H9 (cell line): Measurements from ENCODE around the gene DNAH1. TPM values are rescaled to one million over a fixed set of nuclear protein-coding genes. Genes with fewer than 3 reads are reported as not detected.
A peak's percentile ranks its signal among the peaks of the same experiment; 100 is the strongest.

ENCODE experiments used
- DNase-seq: peaks from one replicate; pipeline ENCODE4 v3.0.0-alpha.2; 2017
- H2AFZ ChIP-seq: one replicate; pipeline ENCODE4 v1.6.1; 2013; ENCODE audit warnings: mild to moderate bottlenecking, low read length, control low read depth, moderate library complexity
- H2AK5ac ChIP-seq: 2 replicates; pipeline ENCODE4 v1.6.1; 2013; ENCODE audit warnings: low read length, control low read depth, mixed read lengths; ENCODE audit not compliant: insufficient read length
- H2BK120ac ChIP-seq: one replicate; pipeline ENCODE4 v1.6.1; 2013; ENCODE audit warnings: low read depth, mild to moderate bottlenecking, low read length, control low read depth, inconsistent platforms; ENCODE audit not compliant: poor library complexity, severe bottlenecking
- H2BK12ac ChIP-seq: 2 replicates; pipeline ENCODE4 v1.6.1; 2013; ENCODE audit warnings: low read length, control low read depth, mixed read lengths, low read depth; ENCODE audit not compliant: insufficient read length
- H2BK15ac ChIP-seq: 2 replicates; pipeline ENCODE4 v1.6.1; 2013; ENCODE audit warnings: low read depth, low read length, control low read depth
- H2BK20ac ChIP-seq: one replicate; pipeline ENCODE4 v1.6.1; 2013; ENCODE audit warnings: low read depth, mild to moderate bottlenecking, low read length, control low read depth, inconsistent platforms; ENCODE audit not compliant: poor library complexity, severe bottlenecking
- H2BK5ac ChIP-seq: 2 replicates; pipeline ENCODE4 v1.6.1; 2013; ENCODE audit warnings: low read length, control low read depth, mixed read lengths; ENCODE audit not compliant: insufficient read length
- H3K14ac ChIP-seq: 2 replicates; pipeline ENCODE4 v1.6.1; 2013; ENCODE audit warnings: low read length, control low read depth; ENCODE audit not compliant: insufficient read depth
- H3K18ac ChIP-seq: 2 replicates; pipeline ENCODE4 v1.6.1; 2013; ENCODE audit warnings: low read depth, mild to moderate bottlenecking, mixed read lengths, low read length, control low read depth; ENCODE audit not compliant: insufficient read length
- H3K23ac ChIP-seq: 2 replicates; pipeline ENCODE4 v1.6.1; 2013; ENCODE audit warnings: low read length, control low read depth, mixed read lengths, low read depth; ENCODE audit not compliant: insufficient read length
- H3K23me2 ChIP-seq: 2 replicates; pipeline ENCODE4 v1.6.1; 2013; ENCODE audit warnings: low read depth, mild to moderate bottlenecking, mixed read lengths, low read length, control low read depth; ENCODE audit not compliant: insufficient read length, poor library complexity, severe bottlenecking
- H3K27ac ChIP-seq: 2 replicates; pipeline ENCODE4 v1.5.1; 2013; ENCODE audit warnings: low read length, control low read depth, mixed read lengths, low read depth; ENCODE audit not compliant: insufficient read length
- H3K27me3 ChIP-seq: 2 replicates; pipeline ENCODE4 v1.6.1; 2013; ENCODE audit warnings: low read length, control low read depth, inconsistent platforms; ENCODE audit not compliant: insufficient read depth
- H3K4ac ChIP-seq: 2 replicates; pipeline ENCODE4 v1.6.1; 2013; ENCODE audit warnings: low read depth, mild to moderate bottlenecking, control low read depth, inconsistent platforms, low read length, moderate library complexity
- H3K4me1 ChIP-seq: 2 replicates; pipeline ENCODE4 v1.6.1; 2013; ENCODE audit warnings: low read length, control low read depth, inconsistent platforms; ENCODE audit not compliant: insufficient read depth
- H3K4me2 ChIP-seq: 2 replicates; pipeline ENCODE4 v1.6.1; 2013; ENCODE audit warnings: low read length, control low read depth, mixed read lengths; ENCODE audit not compliant: insufficient read length, insufficient read depth
- H3K56ac ChIP-seq: 2 replicates; pipeline ENCODE4 v1.6.1; 2013; ENCODE audit warnings: low read depth, mild to moderate bottlenecking, mixed read lengths, low read length, control low read depth; ENCODE audit not compliant: insufficient read length
- H3K79me1 ChIP-seq: 2 replicates; pipeline ENCODE4 v1.6.1; 2013; ENCODE audit warnings: low read depth, mild to moderate bottlenecking, moderate library complexity, low read length, control low read depth, inconsistent platforms; ENCODE audit not compliant: insufficient read depth, poor library complexity, severe bottlenecking
- H3K79me2 ChIP-seq: 2 replicates; pipeline ENCODE4 v1.6.1; 2013; ENCODE audit warnings: low read length, control low read depth, inconsistent platforms; ENCODE audit not compliant: insufficient read depth
- H3K9ac ChIP-seq: 2 replicates; pipeline ENCODE4 v1.6.1; 2013; ENCODE audit warnings: low read length, control low read depth, mixed read lengths; ENCODE audit not compliant: insufficient read length; ENCODE audit errors: extremely low read depth
- H3K9me3 ChIP-seq: one replicate; pipeline ENCODE4 v1.6.1; 2013; ENCODE audit warnings: low read depth, low read length, inconsistent platforms; ENCODE audit not compliant: control insufficient read depth
- H3T11ph ChIP-seq: one replicate; pipeline ENCODE4 v1.6.1; 2013; ENCODE audit warnings: mild to moderate bottlenecking, low read length, control low read depth, inconsistent platforms
- H4K20me1 ChIP-seq: one replicate; pipeline ENCODE4 v1.6.1; 2013; ENCODE audit not compliant: control insufficient read depth, insufficient read length, insufficient read depth
- H4K5ac ChIP-seq: 2 replicates; pipeline ENCODE4 v1.6.1; 2013; ENCODE audit warnings: low read depth, mild to moderate bottlenecking, mixed read lengths, low read length, control low read depth; ENCODE audit not compliant: insufficient read length
- H4K8ac ChIP-seq: replicated peaks from 2 replicates; pipeline ENCODE4 v1.6.1; 2013; ENCODE audit warnings: low read length, control low read depth, mixed read lengths, low read depth; ENCODE audit not compliant: insufficient read length
- H4K91ac ChIP-seq: 2 replicates; pipeline ENCODE4 v1.6.1; 2013; ENCODE audit warnings: low read depth, mild to moderate bottlenecking, moderate library complexity, mixed read lengths, low read length, control low read depth; ENCODE audit not compliant: insufficient read length
- H3K27ac Mint-ChIP-seq, 3 experiments: 2 replicates in 2 of 3; 3 replicates in 1 of 3; pipeline ENCODE4 v1.8.0; 2020 to 2021; ENCODE audit warnings: mixed read lengths in 3 of 3, mild to moderate bottlenecking in 1 of 3, moderate library complexity in 1 of 3
- H3K27me3 Mint-ChIP-seq: 2 replicates; pipeline ENCODE4 v1.8.0; 2021; ENCODE audit warnings: low read depth, mild to moderate bottlenecking, moderate library complexity, mixed read lengths
- H3K36me3 Mint-ChIP-seq, 3 experiments: 2 replicates in 2 of 3; 3 replicates in 1 of 3; pipeline ENCODE4 v1.8.0; 2020 to 2021; ENCODE audit warnings: low read depth in 3 of 3, mixed read lengths in 3 of 3; ENCODE audit not compliant: insufficient read depth in 1 of 3
- H3K4me1 Mint-ChIP-seq, 2 experiments: 2 replicates each; pipeline ENCODE4 v1.8.0; 2020; ENCODE audit warnings: mixed read lengths in 2 of 2
- H3K4me3 Mint-ChIP-seq, 2 experiments: 2 replicates in 1 of 2; 3 replicates in 1 of 2; pipeline ENCODE4 v1.8.0; 2020 to 2021; ENCODE audit warnings: mild to moderate bottlenecking in 2 of 2, mixed read lengths in 2 of 2, moderate library complexity in 1 of 2
- H3K9me3 Mint-ChIP-seq, 2 experiments: 2 replicates in 1 of 2; 3 replicates in 1 of 2; pipeline ENCODE4 v1.8.0; 2020; ENCODE audit warnings: mild to moderate bottlenecking in 2 of 2, mixed read lengths in 2 of 2, moderate library complexity in 1 of 2
- CTCF ChIP-seq: fragments of 200-600 bp; sonication (generic); conservative IDR thresholded peaks from 3 replicates; pipeline ENCODE4 v1.8.0; 2021; ENCODE audit warnings: antibody characterized with exemption, mild to moderate bottlenecking
- WGBS: extraction: QIAGEN DNeasy Blood & Tissue Kit; methylation state at CpG from one replicate; pipeline ENCODE4 v1.1.7; 2013; ENCODE audit warnings: missing lambda C conversion rate, low lambda C conversion rate, mixed read lengths; ENCODE audit not compliant: insufficient read length; ENCODE audit errors: extremely low coverage; 5-methylcytosine and 5-hydroxymethylcytosine counted together
- total RNA-seq: library from RNA; stranded (reverse); gene quantifications from 2 replicates; pipeline ENCODE4 v1.2.1, GENCODE V29; 2021

The DNAH1 gene
- total RNA-seq, 1 experiment from 2014 or later = 2.0 TPM

- H3T11ph ChIP-seq = no peak overlapping the region
- no peak overlapping the region for H2BK5ac ChIP-seq
- peak overlapping the region in 2 of 3 experiments; percentile 9 to 18; a peak in 3 of 7 replicates for H3K27ac Mint-ChIP-seq
- no peak overlapping the region for H3K18ac ChIP-seq
- H2BK120ac ChIP-seq = no peak overlapping the region
- H3K79me2 ChIP-seq = no peaks in the 10 kb centered on the region
- H4K20me1 ChIP-seq = no peaks in the 10 kb centered on the region
- no peaks in the 10 kb centered on the region for H3K79me1 ChIP-seq
- H2BK12ac ChIP-seq = no peak overlapping the region
- no peak overlapping the region for H3K27ac ChIP-seq
- no peak overlapping the region; a peak in 1 of 5 replicates for H3K4me3 Mint-ChIP-seq
- no peak overlapping the region for H3K4ac ChIP-seq
- H3K27me3 ChIP-seq = no peaks in the 10 kb centered on the region
- no peak overlapping the region for H2BK20ac ChIP-seq
- no peaks in the 10 kb centered on the region for H3K36me3 Mint-ChIP-seq
- no peaks in the 10 kb centered on the region for H3K9me3 Mint-ChIP-seq
- no peak overlapping the region for H2BK15ac ChIP-seq
- H3K14ac ChIP-seq = no peak overlapping the region; the same call in 1 of the 2 replicates
- no peak overlapping the region for H3K9ac ChIP-seq
- no peak overlapping the region for H3K4me2 ChIP-seq
- TF ChIP-seq CTCF = no peak
- no peak overlapping the region for H3K56ac ChIP-seq
- no peak overlapping the region for H4K8ac ChIP-seq
- DNase-seq = no peak
- H2AFZ ChIP-seq = no peak overlapping the region
- H2AK5ac ChIP-seq = no peak overlapping the region
- peaks cover 10% of the 10 kb centered on the region for H3K27me3 Mint-ChIP-seq
- H3K4me1 Mint-ChIP-seq = peaks cover 0 to 4% of the 10 kb centered on the region in 2 experiments; a peak in 1 of 4 replicates
- no peak overlapping the region for H4K5ac ChIP-seq
- no peak overlapping the region for H3K23ac ChIP-seq
- no peaks in the 10 kb centered on the region for H3K4me1 ChIP-seq
- no peaks in the 10 kb centered on the region for H3K23me2 ChIP-seq
- WGBS = no CpG with 5 or more reads among the region's 13 CpGs
- H4K91ac ChIP-seq = no peak overlapping the region
- H3K9me3 ChIP-seq = no peaks in the 10 kb centered on the region
These were observed 31.9 kb downstream of the DNAH1 start for GRCh38 chr3:52347716-52348635.
